ENCODE results near the gene IFITM2. TPM values are rescaled to one million over a fixed set of nuclear protein-coding genes. Genes with fewer than 3 reads are reported as not detected.

IFITM2 gene
- total RNA-seq, 2 donors from 2014 or later: 87.9 to 171 TPM

DNA sequence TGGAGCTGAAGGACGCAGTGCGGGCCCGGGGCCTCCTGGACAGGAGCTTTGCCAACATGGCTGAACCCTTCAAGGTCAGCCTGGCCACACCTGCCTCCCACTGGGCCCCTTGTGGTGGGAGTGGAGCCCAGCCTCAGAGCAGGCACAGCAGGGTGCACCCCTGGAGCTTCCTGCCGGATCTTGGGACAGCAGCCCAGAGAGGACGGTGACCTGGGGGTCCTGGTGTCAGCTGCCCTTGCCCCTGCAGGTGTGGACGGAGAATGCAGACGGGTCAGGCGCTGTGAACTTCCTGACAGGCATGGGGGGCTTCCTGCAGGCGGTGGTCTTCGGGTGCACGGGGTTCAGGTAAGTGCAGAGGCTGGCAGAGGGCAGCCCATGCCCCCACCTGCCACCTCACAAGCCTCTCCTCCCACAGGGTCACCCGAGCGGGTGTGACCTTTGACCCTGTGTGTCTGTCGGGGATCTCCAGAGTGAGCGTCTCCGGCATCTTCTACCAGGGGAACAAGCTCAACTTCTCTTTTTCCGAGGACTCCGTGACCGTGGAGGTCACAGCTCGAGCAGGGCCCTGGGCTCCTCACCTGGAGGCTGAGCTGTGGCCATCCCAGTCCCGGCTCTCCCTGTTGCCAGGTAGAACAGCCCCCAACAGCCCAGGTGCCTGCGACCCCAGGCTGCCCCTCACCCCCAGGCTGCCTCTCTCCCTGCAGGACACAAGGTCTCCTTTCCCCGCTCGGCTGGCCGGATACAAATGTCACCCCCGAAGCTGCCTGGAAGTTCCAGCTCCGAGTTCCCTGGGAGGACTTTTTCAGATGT is 13.6 kb upstream of the IFITM2 start:
- peaks cover 17 to 20% of the 10 kb centered on the region in 2 donors for H3K4me1 Mint-ChIP-seq (ENCODE audit: low read depth in 2 of 2)
- no peak overlapping the region for H3K4me3 Mint-ChIP-seq
- no peaks in the 10 kb centered on the region for H3K27me3 Mint-ChIP-seq
- H3K27ac Mint-ChIP-seq: no peak overlapping the region
- DNase-seq (ENCODE audit: low spot score) (no peak), ATAC-seq (no peak)
- H3K9me3 Mint-ChIP-seq: no peaks in the 10 kb centered on the region
- no peaks in the 10 kb centered on the region for H3K36me3 Mint-ChIP-seq

GRCh38 chr11:294780-295179 is 12.8 kb upstream of the IFITM2 start:
- H3K27me3 Mint-ChIP-seq: no peaks in the 10 kb centered on the region
- H3K4me1 Mint-ChIP-seq (ENCODE audit: low read depth in 2 of 2): peaks cover 17 to 18% of the 10 kb centered on the region in 2 donors
- DNase-seq (ENCODE audit: low spot score) (no peak), ATAC-seq (no peak)
- H3K27ac Mint-ChIP-seq: no peak overlapping the region
- no peak overlapping the region for H3K4me3 Mint-ChIP-seq
- no peaks in the 10 kb centered on the region for H3K9me3 Mint-ChIP-seq
- H3K36me3 Mint-ChIP-seq: no peaks in the 10 kb centered on the region

DNA sequence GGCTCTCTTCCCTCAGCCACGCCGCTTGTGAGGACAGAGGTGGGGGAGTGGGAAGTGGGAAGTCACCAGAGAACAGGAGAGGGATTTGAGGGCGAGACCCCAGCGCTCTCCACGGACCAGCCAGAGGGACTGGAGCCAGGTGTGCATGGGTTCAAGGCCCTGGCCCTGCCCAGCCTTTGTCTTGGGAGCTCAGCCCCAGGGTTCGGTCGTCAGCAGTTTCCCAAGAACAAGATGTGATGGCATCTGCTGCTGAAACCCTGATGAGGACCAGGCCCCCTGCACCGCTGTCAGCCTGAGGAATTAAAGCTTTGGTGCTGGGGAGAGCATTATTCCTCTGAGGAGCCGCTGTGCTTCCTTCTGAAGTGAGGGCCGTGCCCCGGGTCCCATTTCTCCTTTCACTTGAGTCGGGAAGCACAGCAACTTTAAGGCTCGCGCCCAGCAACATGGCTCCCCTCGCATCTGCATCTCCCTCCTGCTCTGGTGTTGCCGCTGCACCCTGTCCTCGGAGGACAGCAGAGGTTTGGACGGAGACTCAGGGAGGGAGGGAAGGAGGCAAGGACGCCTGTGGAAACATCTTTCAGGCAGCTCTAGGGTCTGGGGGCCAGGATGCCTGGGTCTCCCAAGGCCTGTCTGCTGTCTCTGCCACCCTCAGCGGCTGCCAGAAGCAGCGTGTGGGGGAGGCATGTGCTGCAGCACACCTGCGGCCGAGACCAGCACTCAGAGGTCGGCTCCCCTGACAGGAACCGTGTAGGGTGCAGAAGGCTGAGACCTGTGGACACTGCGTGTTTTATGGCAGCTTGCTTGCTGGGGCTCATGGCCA is 12.1 kb upstream of the IFITM2 start:
- Mint-ChIP-seq H3K9me3 (no peaks in the 10 kb centered on the region), H3K4me3 (no peak overlapping the region), H3K4me1 (ENCODE audit: low read depth in 2 of 2) (peaks cover 16 to 17% of the 10 kb centered on the region in 2 donors), H3K36me3 (no peaks in the 10 kb centered on the region), H3K27me3 (no peaks in the 10 kb centered on the region), H3K27ac (no peak overlapping the region)
- no peak for ATAC-seq
- DNase-seq (ENCODE audit: low spot score): no peak

GRCh38 chr11:296171-297050 is 11.2 kb upstream of the IFITM2 start:
- Mint-ChIP-seq H3K27ac (no peak overlapping the region), H3K4me3 (no peak overlapping the region), H3K36me3 (no peaks in the 10 kb centered on the region), H3K27me3 (no peaks in the 10 kb centered on the region), H3K9me3 (no peaks in the 10 kb centered on the region), H3K4me1 (ENCODE audit: low read depth in 2 of 2) (peaks cover 11% of the 10 kb centered on the region in 2 donors)
- DNase-seq (ENCODE audit: low spot score): no peak
- ATAC-seq: no peak

DNA sequence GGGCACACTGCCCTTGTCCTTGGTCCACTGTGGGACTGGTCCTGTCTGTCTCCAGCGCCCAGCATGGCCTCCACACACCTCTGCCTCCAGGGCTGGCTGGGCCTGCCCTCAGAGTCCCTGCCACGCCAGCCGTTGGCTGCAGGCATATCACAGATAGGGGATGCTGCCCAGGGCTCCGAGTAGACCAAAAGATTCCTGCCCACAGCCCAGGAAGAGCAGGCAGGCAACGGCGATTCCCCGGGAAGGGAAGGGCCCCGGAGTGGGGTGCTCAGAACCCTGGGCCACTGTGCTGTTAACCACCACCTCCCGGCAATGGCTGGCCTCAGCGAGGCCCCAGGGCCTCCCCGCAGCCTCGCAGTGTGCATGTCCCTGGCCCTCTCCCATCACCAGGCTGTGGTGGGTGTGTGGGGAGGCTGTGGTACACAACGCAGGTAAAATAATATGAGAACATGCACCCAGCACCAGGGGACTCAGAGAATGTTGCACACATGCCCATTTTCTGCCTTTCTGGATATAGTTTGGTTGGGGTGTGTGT is 10.5 kb upstream of the IFITM2 start:
- Mint-ChIP-seq H3K27ac (peak overlapping the region in 1 of 2 donors; percentile 56), H3K9me3 (no peaks in the 10 kb centered on the region), H3K4me1 (ENCODE audit: low read depth in 2 of 2) (peaks cover 11% of the 10 kb centered on the region in 2 donors), H3K4me3 (peak overlapping the region; percentile 66), H3K27me3 (no peaks in the 10 kb centered on the region), H3K36me3 (no peaks in the 10 kb centered on the region)
- DNase-seq (ENCODE audit: low spot score): no peak
- peak; percentile 10 to 25 for ATAC-seq

GRCh38 chr11:297586-298405 is 9.8 kb upstream of the IFITM2 start:
- H3K27me3 Mint-ChIP-seq: no peaks in the 10 kb centered on the region
- H3K4me1 Mint-ChIP-seq (ENCODE audit: low read depth in 2 of 2): peaks cover 11 to 12% of the 10 kb centered on the region in 2 donors

DNA sequence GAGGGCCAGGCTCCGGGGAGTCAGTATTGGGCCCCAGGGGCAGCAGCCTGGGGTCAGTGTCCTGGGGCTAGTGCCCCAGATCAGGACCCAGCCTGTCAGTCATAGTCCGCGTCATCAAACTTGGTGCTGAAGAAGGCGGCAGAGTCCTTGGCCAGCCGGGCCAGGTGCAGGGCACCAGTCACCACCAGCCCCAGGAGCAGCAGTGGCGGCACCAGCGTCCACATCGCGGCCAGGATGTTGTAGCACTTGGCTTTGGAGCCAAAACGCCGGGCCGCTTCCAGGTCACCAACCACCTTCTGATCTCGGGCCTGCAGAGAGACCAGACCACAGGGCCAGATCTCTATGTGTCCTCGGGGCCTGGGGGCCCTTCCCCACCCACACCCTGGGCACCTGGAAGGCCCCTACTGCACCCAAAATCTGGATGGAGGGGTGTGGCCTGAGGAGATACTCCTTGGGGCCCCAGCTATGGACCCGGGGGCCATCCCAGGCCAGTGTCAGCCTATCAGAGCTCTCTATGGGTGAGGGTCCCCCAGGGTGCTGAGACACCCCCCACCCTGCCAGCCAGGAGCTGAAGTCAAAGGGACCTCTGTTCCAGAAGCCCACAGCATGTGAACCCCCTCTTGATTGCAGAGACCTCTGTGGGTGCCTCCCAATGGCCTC is 9.1 kb upstream of the IFITM2 start:
- DNase-seq (ENCODE audit: low spot score) (peak; percentile 44), ATAC-seq (no peak)
- H3K4me1 Mint-ChIP-seq (ENCODE audit: low read depth in 2 of 2): peaks cover 13 to 16% of the 10 kb centered on the region in 2 donors
- H3K9me3 Mint-ChIP-seq: no peaks in the 10 kb centered on the region
- H3K27ac Mint-ChIP-seq: no peak overlapping the region
- no peak overlapping the region for H3K4me3 Mint-ChIP-seq
- H3K36me3 Mint-ChIP-seq: no peaks in the 10 kb centered on the region
- peaks cover 0 to 2% of the 10 kb centered on the region in 2 donors for H3K27me3 Mint-ChIP-seq

More at GRCh38 chr11:297586-298405, 9.8 kb upstream of the IFITM2 start:
- H3K36me3 Mint-ChIP-seq: no peaks in the 10 kb centered on the region
- H3K4me3 Mint-ChIP-seq: peak overlapping the region; percentile 66
- DNase-seq (ENCODE audit: low spot score) (peak; percentile 52), ATAC-seq (peak; percentile 74 to 76)
- H3K9me3 Mint-ChIP-seq: no peaks in the 10 kb centered on the region
- peak overlapping the region; percentile 56 to 57 for H3K27ac Mint-ChIP-seq

GRCh38 chr11:299081-299891 is 8.3 kb upstream of the IFITM2 start, which contains the start of gene IFITM5:
Gene IFITM5, minus strand, starts transcription at chr11:299526. Its CDS starts 36 bp downstream, at chr11:299490.
- Mint-ChIP-seq H3K4me1 (ENCODE audit: low read depth in 2 of 2) (peaks cover 13 to 16% of the 10 kb centered on the region in 2 donors), H3K4me3 (no peak within 1 kb of the TSS), H3K27me3 (peaks cover 0 to 2% of the 10 kb centered on the region in 2 donors), H3K27ac (no peak within 1 kb of the TSS), H3K36me3 (no peaks in the 10 kb centered on the region), H3K9me3 (no peaks in the 10 kb centered on the region)
- DNase-seq (ENCODE audit: low spot score) (peak; percentile 34), ATAC-seq (no peak)

DNA sequence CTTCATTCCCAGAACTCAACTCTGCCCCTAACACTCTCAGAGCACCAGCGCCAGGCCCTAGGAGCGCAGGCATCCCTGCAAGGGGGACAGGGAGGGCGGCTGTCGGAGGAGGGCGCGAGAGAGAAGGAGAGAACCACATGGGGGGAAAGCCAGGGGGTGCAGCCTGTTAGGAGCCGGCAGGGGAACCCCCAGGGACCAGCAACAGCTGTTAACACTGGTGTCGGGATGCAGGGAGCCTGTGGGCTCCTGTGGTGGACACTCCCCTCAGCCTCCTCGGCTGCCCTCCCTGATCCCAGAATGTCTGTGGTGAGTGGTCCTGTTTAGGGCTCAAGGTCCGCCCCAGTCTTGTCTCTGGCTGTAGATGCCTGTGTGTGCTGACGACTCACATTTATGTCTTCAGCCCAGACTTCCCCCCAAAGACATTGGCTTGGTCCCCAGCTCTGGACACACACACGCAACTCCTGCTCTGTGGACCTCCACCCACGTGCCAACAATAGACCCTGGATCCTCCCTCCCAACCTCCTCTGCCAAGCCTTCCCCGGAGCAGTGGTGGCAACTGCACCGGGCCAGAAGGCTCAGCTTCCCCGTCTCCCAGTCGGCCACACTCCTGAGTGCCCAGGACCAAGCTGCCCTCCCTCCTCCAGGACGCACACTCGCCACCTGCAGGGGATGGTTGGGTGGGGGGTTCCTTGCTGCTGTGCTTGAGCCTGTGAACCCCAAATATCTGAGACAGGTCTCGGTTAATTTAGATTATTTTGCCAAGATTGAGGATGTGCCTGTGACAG is 7.5 kb upstream of the IFITM2 start:
- Mint-ChIP-seq H3K4me3 (no peak overlapping the region), H3K9me3 (no peaks in the 10 kb centered on the region), H3K27ac (no peak overlapping the region), H3K4me1 (ENCODE audit: low read depth in 2 of 2) (peaks cover 13 to 16% of the 10 kb centered on the region in 2 donors), H3K27me3 (peaks cover 0 to 2% of the 10 kb centered on the region in 2 donors), H3K36me3 (no peaks in the 10 kb centered on the region)
- no peak for ATAC-seq
- no peak for DNase-seq (ENCODE audit: low spot score)

DNA sequence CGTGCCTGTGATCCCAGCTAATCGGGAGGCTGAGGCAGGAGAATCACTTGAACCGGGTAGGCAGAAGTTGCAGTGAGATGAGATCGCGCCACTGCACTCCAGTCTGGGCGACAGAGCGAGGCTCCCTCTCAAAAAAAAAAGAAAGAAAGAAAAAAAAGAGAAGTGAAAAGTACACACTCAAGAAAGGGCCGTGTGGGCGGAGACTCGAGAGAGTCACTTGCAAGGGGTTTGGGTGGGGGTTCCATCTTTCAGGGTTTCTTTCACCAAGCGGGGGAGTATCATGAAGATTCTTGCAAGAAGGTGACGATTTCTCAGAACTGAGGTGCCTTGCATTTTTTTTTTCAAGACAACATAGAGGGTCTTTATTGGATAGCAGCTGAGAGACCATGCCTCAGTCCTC is 4.3 kb upstream of the IFITM2 start:
- DNase-seq (ENCODE audit: low spot score): no peak
- peaks cover 0 to 2% of the 10 kb centered on the region in 2 donors for H3K27me3 Mint-ChIP-seq
- H3K9me3 Mint-ChIP-seq: no peaks in the 10 kb centered on the region
- peak overlapping the region; percentile 6 to 37 for H3K27ac Mint-ChIP-seq
- no peak for ATAC-seq
- H3K4me1 Mint-ChIP-seq (ENCODE audit: low read depth in 2 of 2): peaks cover 19 to 20% of the 10 kb centered on the region in 2 donors
- no peaks in the 10 kb centered on the region for H3K36me3 Mint-ChIP-seq
- H3K4me3 Mint-ChIP-seq: no peak overlapping the region

DNA sequence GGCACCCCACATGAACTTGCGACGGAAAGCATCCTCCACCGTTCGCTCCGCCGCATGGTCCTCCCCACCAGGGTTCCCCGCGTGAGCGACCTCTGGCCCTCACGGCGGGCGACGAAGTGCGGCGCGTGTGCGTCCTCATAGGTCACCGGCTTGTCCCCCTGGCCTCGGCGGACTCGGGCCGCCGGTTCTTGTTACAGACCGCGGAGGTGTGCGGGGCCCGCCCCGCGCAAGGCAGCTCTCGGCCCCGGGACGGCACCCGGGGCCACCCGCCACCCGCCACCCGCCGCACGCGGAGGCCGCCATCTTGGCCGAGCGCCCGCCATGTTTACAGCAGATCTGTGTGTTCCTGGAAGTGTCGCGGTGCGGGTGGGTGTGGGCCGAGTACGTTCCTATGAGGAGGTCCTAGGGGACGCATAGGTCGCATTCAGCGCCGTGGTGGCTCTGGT is 3.5 kb upstream of the IFITM2 start:
- no peak for DNase-seq (ENCODE audit: low spot score)
- no peak overlapping the region for H3K4me3 Mint-ChIP-seq
- H3K4me1 Mint-ChIP-seq (ENCODE audit: low read depth in 2 of 2): peaks cover 26 to 27% of the 10 kb centered on the region in 2 donors
- ATAC-seq: no peak
- no peaks in the 10 kb centered on the region for H3K36me3 Mint-ChIP-seq
- H3K9me3 Mint-ChIP-seq: no peaks in the 10 kb centered on the region
- no peak overlapping the region for H3K27ac Mint-ChIP-seq
- peaks cover 0 to 2% of the 10 kb centered on the region in 2 donors for H3K27me3 Mint-ChIP-seq
